ENCODE results near the gene CORT. TPM values are rescaled to one million over a fixed set of nuclear protein-coding genes. Genes with fewer than 3 reads are reported as not detected.
"Not testable (repeated sequence)": the region's sequence is repeated elsewhere in the genome, so short reads cannot be mapped to it uniquely, and the experiment has no call there.

CORT gene
- total RNA-seq, 1 experiment from 2014 or later = 0.66 TPM

DNA sequence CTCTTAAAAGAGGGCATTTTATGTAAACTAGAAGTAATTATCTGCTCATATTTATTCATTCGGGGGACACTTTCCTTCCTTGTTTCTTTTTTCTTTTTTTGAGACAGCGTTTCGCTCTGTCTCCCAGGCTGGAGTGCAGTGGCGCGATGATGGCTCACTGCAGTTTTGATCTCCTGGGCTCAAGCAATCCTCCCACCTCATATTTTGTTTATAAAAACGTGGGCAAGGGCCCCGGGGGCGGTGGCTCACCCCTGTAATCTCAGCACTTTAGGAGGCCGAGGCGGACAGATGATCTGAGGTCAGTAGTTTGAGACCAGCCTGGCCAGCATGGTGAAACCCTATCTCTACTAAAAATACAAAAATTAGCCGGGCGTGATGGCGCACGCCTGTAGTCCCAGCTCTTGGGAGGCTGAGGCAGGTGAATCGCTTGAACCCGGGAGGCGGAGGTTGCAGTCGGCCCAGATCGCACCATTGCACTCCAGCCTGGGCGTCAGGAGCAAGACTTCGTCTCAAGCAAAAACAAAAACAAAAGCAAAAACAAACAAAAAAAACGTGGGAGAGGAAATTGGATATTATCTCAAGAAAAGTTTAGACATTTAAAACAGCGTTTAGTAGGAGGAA, 23.4 kb downstream of the CORT start:
- DNase-seq (ENCODE audit: low spot score) (no peak), ATAC-seq (no peak)
- H3K36me3 Mint-ChIP-seq = peaks cover 17% of the 10 kb centered on the region
- ChIA-PET CTCF (no interaction called here), POLR2A (no interaction called here)
- TF ChIP-seq, protein P1, sequence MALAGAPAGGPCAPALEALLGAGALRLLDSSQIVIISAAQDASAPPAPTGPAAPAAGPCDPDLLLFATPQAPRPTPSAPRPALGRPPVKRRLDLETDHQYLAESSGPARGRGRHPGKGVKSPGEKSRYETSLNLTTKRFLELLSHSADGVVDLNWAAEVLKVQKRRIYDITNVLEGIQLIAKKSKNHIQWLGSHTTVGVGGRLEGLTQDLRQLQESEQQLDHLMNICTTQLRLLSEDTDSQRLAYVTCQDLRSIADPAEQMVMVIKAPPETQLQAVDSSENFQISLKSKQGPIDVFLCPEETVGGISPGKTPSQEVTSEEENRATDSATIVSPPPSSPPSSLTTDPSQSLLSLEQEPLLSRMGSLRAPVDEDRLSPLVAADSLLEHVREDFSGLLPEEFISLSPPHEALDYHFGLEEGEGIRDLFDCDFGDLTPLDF (CRISPR knock-in tag; IDR thresholded peaks at IDR 0.05) = no peak
- TF ChIP-seq SOX15 (CRISPR knock-in tag; IDR thresholded peaks at IDR 0.05) = no peak
- TF ChIP-seq, protein P2, sequence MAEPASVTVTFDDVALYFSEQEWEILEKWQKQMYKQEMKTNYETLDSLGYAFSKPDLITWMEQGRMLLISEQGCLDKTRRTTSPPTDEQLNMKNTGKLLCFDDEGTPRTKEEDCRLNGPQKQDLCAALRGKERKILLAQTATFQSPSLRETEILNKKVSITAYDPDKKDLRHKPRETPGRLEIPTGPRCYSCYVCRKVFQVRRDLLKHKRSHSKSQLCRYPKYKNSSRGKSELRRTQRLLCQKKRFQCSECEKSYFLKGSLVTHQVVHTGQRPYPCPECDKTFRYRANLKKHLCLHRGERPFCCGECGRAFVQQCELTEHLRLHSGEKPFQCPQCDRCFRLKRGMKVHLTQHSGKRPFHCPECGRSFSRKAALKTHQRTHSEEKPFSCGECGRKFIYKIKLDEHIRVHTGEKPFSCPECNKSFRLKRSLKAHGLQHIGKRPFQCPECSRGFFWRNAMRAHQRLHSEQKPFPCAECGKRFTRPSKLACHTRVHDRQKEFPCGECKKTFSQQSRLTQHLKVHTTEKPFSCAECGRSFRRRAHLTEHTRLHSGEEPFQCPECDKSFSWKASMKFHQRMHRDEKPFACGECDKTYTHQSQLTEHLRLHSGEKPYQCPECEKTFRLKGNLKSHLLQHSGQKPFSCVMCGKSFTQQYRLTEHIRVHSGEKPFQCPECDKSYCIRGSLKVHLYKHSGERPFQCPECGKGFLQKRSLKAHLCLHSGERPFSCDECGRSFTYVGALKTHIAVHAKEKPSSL (CRISPR knock-in tag; conservative IDR thresholded peaks at IDR 0.05) = no peak
- H3K9me3 Mint-ChIP-seq = no peaks in the 10 kb centered on the region
- H3K27me3 Mint-ChIP-seq (ENCODE audit: low read depth) = no peaks in the 10 kb centered on the region
- H3K27ac Mint-ChIP-seq = no peak overlapping the region; the same call in 1 of the 2 replicates
- peak overlapping the region; percentile 99 for H3K4me3 Mint-ChIP-seq
- peaks cover 24% of the 10 kb centered on the region for H3K4me1 Mint-ChIP-seq

DNA sequence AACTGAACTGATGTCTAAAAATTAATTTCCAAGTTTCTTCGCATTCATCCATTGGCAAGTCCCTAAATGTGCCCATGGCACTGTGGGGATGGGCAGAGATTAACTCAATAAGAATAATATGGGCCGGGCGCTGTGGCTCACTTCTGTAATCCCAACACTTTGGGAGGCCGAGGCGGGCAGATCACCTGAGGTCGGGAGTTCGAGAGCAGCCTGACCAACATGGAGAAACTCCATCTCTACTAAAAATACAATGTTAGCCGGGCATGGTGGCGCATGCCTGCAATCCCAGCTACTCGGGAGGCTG, 24.4 kb downstream of the CORT start:
- peak overlapping the region; percentile 85 for H3K27ac Mint-ChIP-seq
- DNase-seq (ENCODE audit: low spot score); ATAC-seq; CTCF ChIA-PET; H3K9me3 Mint-ChIP-seq; H3K27me3 Mint-ChIP-seq (ENCODE audit: low read depth); H3K36me3 Mint-ChIP-seq; POLR2A ChIA-PET: not testable (repeated sequence)
- H3K4me1 Mint-ChIP-seq = peaks cover 24% of the 10 kb centered on the region
- peak overlapping the region; percentile 98 for H3K4me3 Mint-ChIP-seq

DNA sequence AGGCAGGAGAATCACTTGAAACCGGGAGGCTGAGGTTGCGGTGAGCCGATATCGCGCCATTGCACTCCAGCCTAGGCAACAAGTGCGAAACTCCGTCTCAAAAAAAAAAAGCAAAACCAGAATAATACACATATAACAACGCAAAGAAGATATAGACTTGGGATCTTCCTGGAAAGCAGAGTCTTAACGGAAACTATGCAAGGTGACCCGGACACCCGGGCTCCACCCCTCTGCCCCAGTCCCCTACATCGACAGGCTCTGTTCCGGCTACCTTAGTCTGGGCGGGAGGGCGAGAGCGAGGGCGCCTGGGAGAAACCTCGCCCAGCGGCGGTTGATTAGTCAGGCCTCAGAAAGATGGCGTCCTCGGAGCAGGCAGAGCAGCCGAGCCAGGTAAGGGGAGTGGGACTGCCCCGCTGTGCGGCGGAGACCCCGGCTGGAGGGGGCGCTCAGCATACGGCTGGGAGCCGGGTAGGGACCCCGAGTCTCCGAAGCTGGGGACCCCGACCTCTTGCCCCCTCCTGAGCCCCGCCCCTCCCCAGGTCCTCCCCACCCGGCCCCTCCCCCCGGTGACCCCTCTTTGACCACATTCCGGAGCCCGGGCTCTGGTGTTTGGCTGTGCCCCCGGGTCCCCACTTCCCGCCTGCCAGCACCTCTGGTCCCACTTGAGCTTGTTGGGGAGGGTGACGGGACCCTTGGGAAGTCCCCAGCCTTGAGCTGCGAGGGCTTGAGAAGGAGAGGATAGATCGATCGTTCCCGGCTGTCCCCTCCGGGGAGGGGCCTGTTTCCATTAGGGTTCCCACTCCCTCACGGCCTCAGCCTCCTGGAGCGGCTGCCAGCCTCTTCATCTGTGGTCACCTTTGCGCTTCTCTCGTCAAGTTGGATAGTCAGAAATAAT, 25.0 kb downstream of the CORT start, which contains the start of gene PEX14:
TSS of gene PEX14 (plus strand) at position 338 of the 895 bp plus-strand sequence. CDS start at position 355, 17 bp downstream.
- POLR2A ChIA-PET = interaction anchor here (1.0 kb wide), 1 partner anchor 20 kb away, joined by 3 read pairs; no protein-coding TSS in a partner anchor
- H3K9me3 Mint-ChIP-seq = no peaks in the 10 kb centered on the region
- CTCF ChIA-PET = interaction anchor here (0.9 to 1.3 kb wide), 2 partner anchors 19 to 45 kb away, joined by 4 read pairs; partner anchors contain the start of gene CENPS
- H3K27me3 Mint-ChIP-seq (ENCODE audit: low read depth) = no peaks in the 10 kb centered on the region
- H3K27ac Mint-ChIP-seq = peak within 1 kb of the TSS; percentile 97
- H3K36me3 Mint-ChIP-seq = peaks cover 6% of the 10 kb centered on the region; the same call in 1 of the 2 replicates
- ATAC-seq (peak; percentile 86), DNase-seq (ENCODE audit: low spot score) (peak; percentile 94)
- peaks cover 24% of the 10 kb centered on the region for H3K4me1 Mint-ChIP-seq
- H3K4me3 Mint-ChIP-seq = peak within 1 kb of the TSS; percentile 98
- TF ChIP-seq, protein P3, sequence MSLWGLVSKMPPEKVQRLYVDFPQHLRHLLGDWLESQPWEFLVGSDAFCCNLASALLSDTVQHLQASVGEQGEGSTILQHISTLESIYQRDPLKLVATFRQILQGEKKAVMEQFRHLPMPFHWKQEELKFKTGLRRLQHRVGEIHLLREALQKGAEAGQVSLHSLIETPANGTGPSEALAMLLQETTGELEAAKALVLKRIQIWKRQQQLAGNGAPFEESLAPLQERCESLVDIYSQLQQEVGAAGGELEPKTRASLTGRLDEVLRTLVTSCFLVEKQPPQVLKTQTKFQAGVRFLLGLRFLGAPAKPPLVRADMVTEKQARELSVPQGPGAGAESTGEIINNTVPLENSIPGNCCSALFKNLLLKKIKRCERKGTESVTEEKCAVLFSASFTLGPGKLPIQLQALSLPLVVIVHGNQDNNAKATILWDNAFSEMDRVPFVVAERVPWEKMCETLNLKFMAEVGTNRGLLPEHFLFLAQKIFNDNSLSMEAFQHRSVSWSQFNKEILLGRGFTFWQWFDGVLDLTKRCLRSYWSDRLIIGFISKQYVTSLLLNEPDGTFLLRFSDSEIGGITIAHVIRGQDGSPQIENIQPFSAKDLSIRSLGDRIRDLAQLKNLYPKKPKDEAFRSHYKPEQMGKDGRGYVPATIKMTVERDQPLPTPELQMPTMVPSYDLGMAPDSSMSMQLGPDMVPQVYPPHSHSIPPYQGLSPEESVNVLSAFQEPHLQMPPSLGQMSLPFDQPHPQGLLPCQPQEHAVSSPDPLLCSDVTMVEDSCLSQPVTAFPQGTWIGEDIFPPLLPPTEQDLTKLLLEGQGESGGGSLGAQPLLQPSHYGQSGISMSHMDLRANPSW (CRISPR knock-in tag; conservative IDR thresholded peaks at IDR 0.05; ENCODE audit: low read depth) = no peak
- peak; percentile 88 for TF ChIP-seq ETV6 (CRISPR knock-in tag; IDR thresholded peaks at IDR 0.05)
- TF ChIP-seq, protein P4, sequence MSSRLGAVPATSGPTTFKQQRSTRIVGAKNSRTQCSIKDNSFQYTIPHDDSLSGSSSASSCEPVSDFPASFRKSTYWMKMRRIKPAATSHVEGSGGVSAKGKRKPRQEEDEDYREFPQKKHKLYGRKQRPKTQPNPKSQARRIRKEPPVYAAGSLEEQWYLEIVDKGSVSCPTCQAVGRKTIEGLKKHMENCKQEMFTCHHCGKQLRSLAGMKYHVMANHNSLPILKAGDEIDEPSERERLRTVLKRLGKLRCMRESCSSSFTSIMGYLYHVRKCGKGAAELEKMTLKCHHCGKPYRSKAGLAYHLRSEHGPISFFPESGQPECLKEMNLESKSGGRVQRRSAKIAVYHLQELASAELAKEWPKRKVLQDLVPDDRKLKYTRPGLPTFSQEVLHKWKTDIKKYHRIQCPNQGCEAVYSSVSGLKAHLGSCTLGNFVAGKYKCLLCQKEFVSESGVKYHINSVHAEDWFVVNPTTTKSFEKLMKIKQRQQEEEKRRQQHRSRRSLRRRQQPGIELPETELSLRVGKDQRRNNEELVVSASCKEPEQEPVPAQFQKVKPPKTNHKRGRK (CRISPR knock-in tag; IDR thresholded peaks at IDR 0.05; ENCODE audit: borderline replicate concordance) = no peak
- 0 out of 2 replicates have a peak, but pooled peaks have one; percentile 18 for TF ChIP-seq TEAD4 (CRISPR knock-in tag; IDR thresholded peaks at IDR 0.05)
- TF ChIP-seq, protein P5, sequence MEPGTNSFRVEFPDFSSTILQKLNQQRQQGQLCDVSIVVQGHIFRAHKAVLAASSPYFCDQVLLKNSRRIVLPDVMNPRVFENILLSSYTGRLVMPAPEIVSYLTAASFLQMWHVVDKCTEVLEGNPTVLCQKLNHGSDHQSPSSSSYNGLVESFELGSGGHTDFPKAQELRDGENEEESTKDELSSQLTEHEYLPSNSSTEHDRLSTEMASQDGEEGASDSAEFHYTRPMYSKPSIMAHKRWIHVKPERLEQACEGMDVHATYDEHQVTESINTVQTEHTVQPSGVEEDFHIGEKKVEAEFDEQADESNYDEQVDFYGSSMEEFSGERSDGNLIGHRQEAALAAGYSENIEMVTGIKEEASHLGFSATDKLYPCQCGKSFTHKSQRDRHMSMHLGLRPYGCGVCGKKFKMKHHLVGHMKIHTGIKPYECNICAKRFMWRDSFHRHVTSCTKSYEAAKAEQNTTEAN (CRISPR knock-in tag; IDR thresholded peaks at IDR 0.05) = peak; percentile 77; the same call in 1 of the 2 replicates
- no peak for TF ChIP-seq ELF4 (CRISPR knock-in tag; IDR thresholded peaks at IDR 0.05; ENCODE audit: low read depth)
- TF ChIP-seq, protein P6, sequence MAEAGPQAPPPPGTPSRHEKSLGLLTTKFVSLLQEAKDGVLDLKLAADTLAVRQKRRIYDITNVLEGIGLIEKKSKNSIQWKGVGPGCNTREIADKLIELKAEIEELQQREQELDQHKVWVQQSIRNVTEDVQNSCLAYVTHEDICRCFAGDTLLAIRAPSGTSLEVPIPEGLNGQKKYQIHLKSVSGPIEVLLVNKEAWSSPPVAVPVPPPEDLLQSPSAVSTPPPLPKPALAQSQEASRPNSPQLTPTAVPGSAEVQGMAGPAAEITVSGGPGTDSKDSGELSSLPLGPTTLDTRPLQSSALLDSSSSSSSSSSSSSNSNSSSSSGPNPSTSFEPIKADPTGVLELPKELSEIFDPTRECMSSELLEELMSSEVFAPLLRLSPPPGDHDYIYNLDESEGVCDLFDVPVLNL (CRISPR knock-in tag; IDR thresholded peaks at IDR 0.05; ENCODE audit: borderline replicate concordance, low read depth) = 0 out of 2 replicates have a peak, but pooled peaks have one; percentile 46
- TF ChIP-seq, protein P7, sequence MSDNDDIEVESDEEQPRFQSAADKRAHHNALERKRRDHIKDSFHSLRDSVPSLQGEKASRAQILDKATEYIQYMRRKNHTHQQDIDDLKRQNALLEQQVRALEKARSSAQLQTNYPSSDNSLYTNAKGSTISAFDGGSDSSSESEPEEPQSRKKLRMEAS (CRISPR knock-in tag; IDR thresholded peaks at IDR 0.05) = peak; percentile 46; the same call in 1 of the 2 replicates
- no peak for TF ChIP-seq ZNF219 (CRISPR knock-in tag; IDR thresholded peaks at IDR 0.05; ENCODE audit: borderline replicate concordance)

All from WTC11 (cell line).